HG03103 (cell line): Measurements from ENCODE around the gene DIP2B.

Experiments used
- ATAC-seq: cut with Tn5 transposase; IDR thresholded peaks from one replicate; pipeline ENCODE4 v1.9.1; 2021; ENCODE audit warnings: low read depth; ENCODE audit not compliant: unreplicated experiment

The DIP2B gene

DNA sequence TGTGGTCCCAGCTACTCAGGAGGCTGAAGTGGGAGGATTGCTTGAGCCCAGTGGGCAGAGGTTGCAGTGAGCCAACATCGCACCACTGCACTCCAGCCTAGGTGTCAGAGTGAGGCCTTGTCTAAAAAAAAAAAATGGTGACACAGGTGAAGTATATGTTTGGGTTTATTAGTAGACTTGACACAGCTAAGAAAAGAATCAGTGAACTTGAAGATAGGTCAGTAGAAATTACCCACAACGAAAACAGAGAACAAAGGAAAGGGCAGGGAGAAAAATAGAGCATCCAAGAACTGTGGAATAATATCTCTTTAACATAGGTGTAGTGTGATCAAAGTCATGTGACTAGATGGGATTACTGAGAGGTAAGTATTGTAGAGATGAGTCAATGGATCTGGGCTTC is 282.8 kb downstream of the DIP2B start:
- ATAC-seq = no peak

- no peak for ATAC-seq
Measured at GRCh38 chr12:50788561-50788960, 283.8 kb downstream of the DIP2B start.

GRCh38 chr12:50790081-50790480 is 285.3 kb downstream of the DIP2B start:
- ATAC-seq = no peak
